NCI-H460 (cell line): Measurements from ENCODE around the gene CDK3. TPM values are rescaled to one million over a fixed set of nuclear protein-coding genes. Genes with fewer than 3 reads are reported as not detected.
"Not testable (repeated sequence)": the region's sequence is repeated elsewhere in the genome, so short reads cannot be mapped to it uniquely, and the experiment has no call there.

ENCODE experiments used
- DNase-seq: peaks from one replicate; pipeline ENCODE4 v3.0.0-alpha.2; 2016; ENCODE audit warnings: low read depth; ENCODE audit errors: extremely low read depth
- total RNA-seq: library from RNA; depleted of rRNA; stranded (reverse); fragments of >200 nt; shearing (Covaris generic); gene quantifications from 2 replicates; pipeline ENCODE4 v1.2.3, GENCODE V29; 2014; rRNA removed

CDK3 gene
- total RNA-seq, 1 experiment from 2014 or later: 7.7 TPM

DNA sequence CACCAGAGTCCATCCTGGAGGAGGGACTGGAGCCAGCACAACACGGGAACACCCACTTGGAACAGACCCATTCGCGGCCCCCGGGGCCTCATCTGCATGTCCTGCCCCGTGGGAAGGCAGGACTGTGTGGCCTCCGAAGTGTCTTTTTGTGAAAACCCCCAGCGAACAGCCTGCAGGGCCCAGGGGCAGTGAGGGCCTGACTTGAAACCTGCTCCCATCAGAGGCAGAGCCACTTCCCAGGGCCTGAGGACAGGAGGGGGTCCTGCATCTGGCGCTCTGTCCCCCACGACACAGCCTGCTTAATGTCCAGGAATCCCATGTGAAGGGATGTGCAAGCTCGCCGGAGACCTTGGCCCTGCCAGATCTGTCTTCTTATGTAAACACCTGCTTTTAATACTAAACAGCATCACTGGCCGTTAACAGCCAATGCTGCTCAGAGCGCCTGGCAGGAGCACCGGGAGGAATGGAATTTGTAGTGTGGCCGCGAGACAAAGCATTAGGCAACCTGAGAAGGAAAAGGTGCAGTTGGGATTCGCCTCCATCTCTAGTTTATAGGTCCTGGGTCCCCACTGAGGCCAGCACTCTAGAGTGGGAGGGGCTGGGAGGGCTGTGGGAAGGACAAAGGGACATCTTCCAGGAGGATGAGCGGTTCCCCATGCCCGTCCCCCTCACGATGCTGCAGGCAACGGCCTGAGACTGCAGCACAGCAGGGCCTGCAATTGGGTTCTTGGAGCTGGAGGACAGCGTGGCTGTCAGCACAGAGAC is 36.0 kb downstream of the CDK3 start:
- no peak for DNase-seq

DNA sequence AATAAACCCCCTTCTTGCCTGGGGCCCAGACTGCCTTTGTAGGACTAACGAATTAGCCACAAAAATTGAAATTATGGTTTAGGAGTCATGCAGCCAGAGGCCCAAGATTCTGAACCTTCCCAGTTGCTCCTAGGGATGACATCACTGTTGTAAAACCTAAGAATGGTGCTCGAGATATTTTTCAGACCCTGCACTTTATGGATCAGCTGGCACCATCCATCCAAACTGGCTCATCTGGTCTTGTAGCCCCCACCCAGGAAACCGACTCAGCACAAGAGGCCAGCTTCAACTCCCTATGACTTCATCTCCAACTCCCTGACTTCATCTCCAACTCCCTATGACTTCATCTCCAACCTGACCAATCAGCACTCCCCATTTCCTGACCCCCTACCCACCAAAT is 37.4 kb downstream of the CDK3 start:
- no peak for DNase-seq

DNA sequence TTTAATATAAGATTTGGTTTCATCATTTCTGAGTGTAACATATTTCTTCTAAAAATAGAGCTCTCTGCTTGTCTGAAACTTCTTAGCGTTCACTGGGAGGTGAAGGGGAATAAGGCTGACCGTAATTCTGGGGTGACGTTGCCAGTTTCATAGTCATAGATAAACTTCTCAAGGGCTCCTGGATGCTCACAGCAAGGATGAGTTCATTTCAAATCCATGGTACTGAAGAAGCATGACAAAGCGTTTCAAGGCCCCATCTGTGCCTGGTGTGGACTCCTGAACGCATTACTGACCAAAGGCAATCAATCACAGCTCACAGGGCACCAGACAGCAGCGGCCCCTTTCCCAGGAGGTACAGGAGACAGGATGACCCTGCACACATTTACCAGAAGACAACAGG is 38.5 kb downstream of the CDK3 start:
- no peak for DNase-seq

DNA sequence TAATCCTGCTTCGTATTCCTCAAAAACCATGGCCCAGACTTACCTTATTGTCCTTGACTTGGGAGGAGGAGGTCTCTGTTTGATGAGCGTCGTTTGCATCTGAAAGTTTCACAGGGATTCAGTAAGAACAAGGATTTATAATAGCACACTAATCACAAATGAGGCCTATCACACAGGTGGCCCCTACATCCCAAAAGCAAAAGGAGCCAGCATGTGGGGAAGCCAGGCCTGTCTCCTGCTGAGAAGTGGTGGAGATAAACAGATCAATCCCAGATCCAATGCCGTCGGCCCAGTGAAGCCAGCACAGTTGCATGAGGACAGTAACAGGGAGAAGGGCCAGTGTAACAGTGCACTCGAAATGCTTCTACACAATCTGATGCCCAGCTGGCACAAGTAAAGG is 39.7 kb downstream of the CDK3 start:
- DNase-seq: no peak

DNA sequence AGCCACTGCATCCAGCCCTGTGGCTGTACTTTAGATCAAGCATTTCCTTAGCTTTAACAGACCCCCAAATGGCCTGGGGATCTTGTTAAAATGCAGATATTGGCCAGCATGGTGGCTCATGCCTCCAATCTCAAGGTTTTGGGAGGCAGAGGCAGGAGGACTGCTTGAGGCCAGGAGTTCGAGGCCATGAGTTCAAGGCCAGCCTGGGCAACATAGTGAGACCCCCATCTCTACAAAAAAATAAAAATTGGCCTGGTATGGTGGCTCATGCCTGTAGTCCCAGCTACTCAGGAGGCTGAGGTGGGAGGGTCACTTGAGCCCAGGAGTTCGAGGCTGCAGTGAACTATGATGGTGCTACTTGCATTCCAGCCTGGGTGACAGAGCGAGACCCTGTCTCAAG is 42.2 kb downstream of the CDK3 start:
- not testable (repeated sequence) for DNase-seq

DNA sequence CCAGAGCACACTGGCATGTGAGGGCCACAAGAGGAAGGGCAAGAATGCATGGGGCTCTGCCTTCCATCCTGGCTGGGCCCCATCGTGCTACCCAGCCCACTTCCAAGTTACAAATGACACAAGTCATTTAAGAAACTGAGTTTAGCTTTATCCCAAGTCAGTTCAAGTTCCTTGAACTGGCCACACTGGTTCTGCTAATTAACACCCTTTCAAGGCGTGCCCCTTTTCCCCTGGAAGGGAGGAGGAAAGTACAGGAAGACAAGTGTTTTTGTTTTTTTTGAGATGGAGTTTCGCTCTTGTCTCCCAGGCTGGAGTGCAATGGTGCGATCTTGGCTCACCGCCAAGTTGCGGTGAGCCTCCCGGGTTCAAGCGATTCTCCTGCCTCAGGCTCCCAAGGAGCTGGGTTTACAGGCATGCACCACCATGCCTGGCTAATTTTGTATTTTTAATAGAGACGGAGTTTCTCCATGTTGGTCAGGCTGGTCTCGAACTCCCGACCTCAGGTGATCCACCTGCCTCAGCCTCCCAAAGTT is 43.9 kb downstream of the CDK3 start:
- DNase-seq: not testable (repeated sequence)

DNA sequence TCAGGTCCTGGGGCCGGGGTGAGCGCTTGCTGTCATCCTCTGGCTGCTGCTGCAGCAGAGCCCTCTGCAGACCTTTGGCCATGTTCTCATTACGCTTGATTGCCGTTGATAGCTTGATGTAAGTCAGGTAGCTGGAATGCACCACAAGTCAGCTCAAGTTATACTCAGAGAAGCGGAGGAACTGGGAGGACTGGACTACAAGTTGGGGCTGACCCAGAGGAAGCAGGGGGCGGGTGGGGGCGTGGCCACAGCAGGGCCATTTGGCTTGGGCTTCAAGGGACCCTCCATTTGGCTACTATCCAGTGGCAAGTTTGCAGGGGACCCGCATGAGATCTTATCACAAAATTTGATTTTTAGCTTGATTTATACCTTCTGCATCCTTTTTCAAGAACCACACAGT is 45.4 kb downstream of the CDK3 start:
- no peak for DNase-seq

DNA sequence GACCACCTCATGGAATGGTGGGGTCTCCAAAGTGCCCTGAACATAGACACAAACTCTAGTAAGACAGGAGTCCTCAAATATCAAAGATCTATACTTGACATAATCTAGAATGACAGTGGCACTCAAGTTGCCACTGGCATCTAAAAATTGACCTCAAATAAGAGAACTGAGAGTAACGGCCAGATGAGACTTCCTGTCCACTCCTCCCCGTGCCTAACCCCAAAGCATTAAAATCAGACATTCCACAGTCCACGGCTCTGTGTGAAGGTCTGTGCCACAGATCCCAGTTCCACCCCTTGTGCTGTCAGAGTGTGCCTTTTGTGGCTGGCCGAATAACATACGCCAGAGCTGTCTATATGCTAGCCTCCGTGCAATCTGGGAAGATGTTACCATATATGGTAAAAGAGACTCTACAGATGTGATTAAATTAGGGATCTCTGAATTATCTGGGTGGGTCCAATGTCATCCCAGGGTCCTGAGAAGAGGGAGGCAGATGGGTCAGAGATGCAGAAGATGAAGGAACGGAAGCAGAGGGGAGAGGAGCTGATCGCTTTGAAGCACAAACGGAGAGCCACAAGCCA is 47.5 kb downstream of the CDK3 start:
- DNase-seq: no peak

DNA sequence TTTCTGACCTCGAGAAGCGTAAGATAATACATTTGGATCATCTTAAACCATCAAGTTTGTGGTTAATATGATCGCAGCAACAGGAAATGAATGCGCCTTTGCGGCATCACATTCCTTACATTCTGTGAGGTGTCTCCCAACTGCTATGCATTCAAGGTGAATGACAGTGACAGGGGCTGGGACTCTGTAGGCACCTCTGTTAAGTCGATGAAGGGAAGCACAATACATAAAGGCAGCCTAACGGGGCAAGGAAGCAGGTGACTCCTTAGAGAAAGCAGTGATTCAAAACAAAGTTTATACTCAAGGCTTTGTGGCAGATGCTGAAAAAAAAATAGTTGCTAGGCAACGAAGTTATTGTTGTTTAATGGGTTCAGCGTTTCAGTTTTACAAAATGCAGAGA is 48.1 kb downstream of the CDK3 start:
- DNase-seq: no peak

DNA sequence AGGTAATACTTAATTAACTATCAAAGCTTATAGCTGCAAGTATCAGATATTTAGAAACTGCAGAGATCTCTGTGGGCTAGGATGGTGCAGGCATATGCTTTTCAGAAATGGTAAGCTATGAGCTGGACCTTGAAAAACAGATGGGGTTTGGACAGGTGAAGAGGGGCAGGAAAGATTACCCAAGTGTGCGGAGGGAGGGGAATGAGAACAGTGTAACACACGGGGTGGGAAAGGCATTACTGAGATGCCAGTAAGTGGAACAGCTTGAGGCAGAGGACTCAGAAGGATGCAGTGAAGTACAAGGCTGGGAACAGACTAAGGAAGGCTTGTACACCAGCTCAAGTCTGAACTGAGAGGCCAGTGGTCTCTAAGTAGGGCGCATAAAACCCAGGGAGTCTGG is 48.6 kb downstream of the CDK3 start:
- DNase-seq: no peak

DNA sequence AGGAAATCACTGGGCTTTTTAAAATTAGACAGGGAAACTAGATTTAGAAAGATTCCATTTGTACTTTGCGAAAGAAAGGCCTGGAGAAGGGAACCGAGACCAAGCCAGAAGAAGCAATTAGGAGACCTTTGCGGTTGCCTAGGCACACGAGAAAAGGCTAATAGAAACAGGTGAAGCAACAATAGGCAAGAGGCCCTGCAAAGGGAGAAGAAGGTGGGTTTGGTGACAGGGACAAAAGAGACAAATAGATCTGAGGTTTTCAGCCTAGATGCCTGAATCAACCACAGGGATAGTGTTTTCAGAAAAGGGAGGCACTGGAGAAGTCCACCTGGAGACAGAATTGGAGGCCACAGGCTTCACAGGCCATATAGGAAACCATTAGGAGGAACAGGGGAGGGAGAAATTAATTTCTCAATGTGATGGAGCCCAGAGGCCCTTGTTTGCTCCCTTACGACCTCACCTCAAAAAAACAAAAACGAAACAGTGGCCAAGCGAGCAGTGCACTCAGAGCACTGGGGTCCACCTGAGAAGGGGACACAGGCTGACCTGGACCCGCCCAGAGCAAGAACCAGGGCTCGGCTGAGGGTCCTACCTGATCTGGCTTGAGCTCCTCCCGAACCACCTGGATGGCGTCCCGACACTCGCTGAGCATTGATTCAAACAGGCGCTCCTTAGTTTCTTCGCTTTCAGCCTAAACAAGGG is 49.3 kb downstream of the CDK3 start:
- no peak for DNase-seq

DNA sequence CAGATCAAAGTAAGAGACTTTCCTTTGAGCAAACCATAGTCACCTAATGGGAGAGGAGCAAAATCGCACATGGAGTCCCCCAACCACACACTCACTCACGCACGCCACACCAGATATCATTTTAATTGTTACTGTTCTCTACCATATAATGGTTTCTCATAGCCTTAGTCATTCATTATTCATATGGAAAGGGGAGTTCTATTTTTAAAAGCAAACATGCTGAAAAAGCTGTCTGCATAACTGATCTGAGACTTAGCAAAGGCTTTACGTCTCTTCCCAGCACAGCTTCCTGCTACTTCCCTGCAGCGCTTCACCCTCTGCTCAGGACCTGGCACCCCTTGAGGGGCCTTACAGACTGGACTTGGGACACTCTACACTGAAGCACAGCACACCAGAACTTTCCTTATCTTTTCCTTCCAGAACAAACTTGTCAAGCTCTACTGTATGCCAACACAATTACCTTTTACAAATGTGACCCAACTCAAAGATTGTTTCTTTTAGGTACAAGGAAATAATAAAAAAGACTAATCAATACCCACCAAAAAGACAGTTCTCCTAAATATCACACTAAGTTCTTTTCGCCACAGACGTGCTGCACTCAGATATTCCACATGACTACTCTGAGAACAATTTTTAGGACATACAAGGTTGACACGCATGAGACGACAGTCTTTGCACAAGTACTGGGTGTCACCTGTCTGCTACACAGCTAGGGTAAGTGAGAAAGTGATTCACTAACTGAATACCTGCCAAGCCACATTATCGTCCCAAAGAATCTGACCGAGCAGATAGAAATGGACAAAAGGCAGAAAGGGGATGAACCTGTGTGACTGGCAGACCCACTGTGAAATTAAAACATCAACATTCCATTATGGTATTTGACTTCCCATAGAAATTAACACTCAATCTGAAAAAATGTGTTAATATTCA is 50.1 kb downstream of the CDK3 start:
- no peak for DNase-seq

DNA sequence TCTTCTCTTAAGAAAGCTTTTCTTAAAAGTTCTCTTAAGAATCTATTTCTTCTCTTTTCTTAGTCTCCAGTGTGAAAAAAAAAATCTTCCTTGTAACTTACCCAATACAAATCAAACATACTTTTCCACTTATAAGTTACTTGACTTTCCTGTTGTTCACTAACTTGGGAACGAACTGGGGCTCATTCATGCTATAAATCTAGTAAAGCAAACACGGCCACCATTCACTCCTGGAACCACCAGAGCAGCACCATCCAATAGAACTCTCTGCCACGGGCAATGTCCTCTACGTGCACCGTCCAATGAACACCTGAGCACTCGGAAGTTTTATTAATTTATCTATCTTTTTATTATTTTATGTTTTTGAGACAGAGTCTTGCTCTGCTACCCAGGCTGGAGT is 50.9 kb downstream of the CDK3 start:
- no peak for DNase-seq

DNA sequence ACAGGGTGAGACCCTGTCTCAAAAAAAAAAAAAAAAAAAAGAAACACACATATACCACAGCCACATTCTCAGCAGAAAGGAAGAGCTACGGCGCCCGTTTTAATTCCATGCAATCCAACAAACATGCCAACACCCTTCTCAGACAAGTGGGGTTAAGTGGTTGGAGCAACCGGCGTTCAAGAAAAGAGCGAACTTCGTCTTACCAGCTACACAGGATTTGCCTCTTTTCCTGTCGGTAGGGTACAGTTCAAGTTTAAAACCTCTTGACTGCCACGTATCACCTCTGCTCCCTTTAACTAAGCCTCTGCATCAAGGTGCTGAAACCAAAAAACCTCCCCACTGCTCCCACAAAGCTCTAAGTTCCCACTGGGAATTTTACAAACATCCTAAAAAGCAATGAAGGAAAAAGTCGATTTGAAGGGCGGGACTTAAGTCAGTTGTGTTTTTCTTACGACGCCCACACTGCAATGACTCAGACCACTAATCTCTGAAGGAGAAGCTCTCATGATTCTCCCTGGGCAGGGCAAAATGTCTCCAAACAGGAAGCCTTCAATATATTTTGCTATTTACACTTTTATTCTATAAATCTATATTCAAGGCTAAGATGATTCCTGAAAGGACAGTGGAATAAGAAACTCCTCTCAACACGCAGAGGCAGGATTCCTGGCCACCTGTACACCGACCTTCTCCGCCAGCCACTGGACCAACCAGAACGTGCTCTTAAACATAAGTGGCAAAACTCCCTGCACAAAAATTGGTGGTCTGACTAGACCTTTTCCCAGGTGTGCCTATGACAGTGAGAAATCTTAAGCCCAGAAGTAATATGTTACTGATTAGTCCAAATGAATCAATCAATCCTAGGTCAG is 52.8 kb downstream of the CDK3 start:
- DNase-seq: no peak

DNA sequence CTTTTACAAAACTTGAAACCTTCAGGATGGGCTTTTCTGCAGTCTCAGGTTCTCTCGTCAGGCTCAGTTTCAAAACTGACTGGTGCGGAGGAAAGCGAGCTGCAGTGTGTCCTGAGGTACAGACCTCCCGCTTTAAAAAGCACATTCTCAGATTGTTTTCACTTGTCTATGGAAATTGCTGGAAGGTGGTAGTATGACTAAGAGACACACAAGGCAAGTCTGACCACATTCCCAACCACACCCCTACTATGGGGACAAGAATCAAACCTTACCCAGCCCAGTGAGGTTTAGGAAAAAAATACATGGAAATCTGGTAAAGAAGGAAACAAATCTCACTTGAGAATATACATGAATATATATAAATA is 53.4 kb downstream of the CDK3 start:
- no peak for DNase-seq

Other genes starting within 250 kb of the CDK3 start
- gene GALK1, start 235.7 kb upstream of the CDK3 start, total RNA-seq: 21.6 and 23.1 TPM in 2 replicates
- gene UNK, start 216.0 kb upstream of the CDK3 start, total RNA-seq: 25.8 and 33.8 TPM in 2 replicates
- 0.57 and 0.66 TPM in 2 replicates for gene UNC13D, start 156.5 kb upstream of the CDK3 start, total RNA-seq
- gene WBP2, start 145.5 kb upstream of the CDK3 start, total RNA-seq: 32.0 and 36.7 TPM in 2 replicates
- 38.0 and 50.4 TPM in 2 replicates for gene TRIM47, start 122.3 kb upstream of the CDK3 start, total RNA-seq
- gene TRIM65, start 103.9 kb upstream of the CDK3 start, total RNA-seq: 30.2 and 32.0 TPM in 2 replicates
- gene MRPL38, start 96.0 kb upstream of the CDK3 start, total RNA-seq: 42.6 and 43.0 TPM in 2 replicates
- gene FBF1, start 59.8 kb upstream of the CDK3 start, total RNA-seq: 6.8 and 9.1 TPM in 2 replicates
- 24.9 and 28.4 TPM in 2 replicates for gene ACOX1, start 21.7 kb upstream of the CDK3 start, total RNA-seq
- gene TEN1, start 21.6 kb upstream of the CDK3 start, total RNA-seq: 18.2 and 18.9 TPM in 2 replicates
- 8.0 and 8.6 TPM in 2 replicates for gene EVPL, start 26.5 kb downstream of the CDK3 start, total RNA-seq
- gene SRP68, start 71.7 kb downstream of the CDK3 start, total RNA-seq: 31.7 and 34.9 TPM in 2 replicates
- gene GALR2, start 73.9 kb downstream of the CDK3 start, total RNA-seq: not detected in 2 replicates
- gene ZACN, start 78.3 kb downstream of the CDK3 start, total RNA-seq: 0.10 TPM in 1 of 2 replicates, not detected in the other
- 54.6 and 56.7 TPM in 2 replicates for gene EXOC7, start 102.9 kb downstream of the CDK3 start, total RNA-seq
- not detected in 2 replicates for gene FOXJ1, start 140.4 kb downstream of the CDK3 start, total RNA-seq
- 1.3 and 1.9 TPM in 2 replicates for gene RNF157, start 239.6 kb downstream of the CDK3 start, total RNA-seq